Left ventricle myocardium inferior (tissue), 1 donor: ENCODE measurements around the gene PUS7. TPM values are rescaled to one million over a fixed set of nuclear protein-coding genes. Genes with fewer than 3 reads are reported as not detected.
"Not testable (repeated sequence)": the region's sequence is repeated elsewhere in the genome, so short reads cannot be mapped to it uniquely, and the experiment has no call there.

Source experiments
- DNase-seq: peaks from one replicate; pipeline ENCODE4 v3.0.0-alpha.2; 2020
- H3K27ac ChIP-seq: fragments of 200-600 bp; replicated peaks from 2 replicates; pipeline ENCODE4 v1.8.0; 2021
- H3K27me3 ChIP-seq: fragments of 200-600 bp; 2 replicates; pipeline ENCODE4 v1.8.0; 2021; ENCODE audit warnings: low read depth
- H3K36me3 ChIP-seq: fragments of 200-600 bp; 2 replicates; pipeline ENCODE4 v1.8.0; 2021
- H3K4me1 ChIP-seq: fragments of 200-600 bp; 2 replicates; pipeline ENCODE4 v1.8.0; 2021
- H3K4me3 ChIP-seq: fragments of 200-600 bp; 2 replicates; pipeline ENCODE4 v1.8.0; 2021; ENCODE audit warnings: mild to moderate bottlenecking, moderate library complexity
- H3K9me3 ChIP-seq: fragments of 200-600 bp; replicated peaks from 2 replicates; pipeline ENCODE4 v1.8.0; 2021
- CTCF ChIP-seq: fragments of 200-600 bp; IDR thresholded peaks from 2 replicates; pipeline ENCODE4 v1.8.0; 2021; ENCODE audit warnings: antibody characterized with exemption, mild to moderate bottlenecking, borderline replicate concordance
- intact Hi-C: fragments of 100-400 bp; cut with micrococcal nuclease; formaldehyde crosslinking; loops from one replicate; pipeline ENCODE4 v1.11.0; 2022
- total RNA-seq: library from RNA; stranded (reverse); fragmentation: NEBNext Ultra II Directional; extraction: Animal tissue kit (Norgen Biotek cat#: 25700); gene quantifications from one replicate; pipeline ENCODE4 v1.2.1, GENCODE V29; 2021
- donor health status: DM: no; HTN: yes; CAD: no; lungs with severe emphysema.

Gene PUS7
- total RNA-seq, 1 donor from 2014 or later: 4.9 TPM

DNA sequence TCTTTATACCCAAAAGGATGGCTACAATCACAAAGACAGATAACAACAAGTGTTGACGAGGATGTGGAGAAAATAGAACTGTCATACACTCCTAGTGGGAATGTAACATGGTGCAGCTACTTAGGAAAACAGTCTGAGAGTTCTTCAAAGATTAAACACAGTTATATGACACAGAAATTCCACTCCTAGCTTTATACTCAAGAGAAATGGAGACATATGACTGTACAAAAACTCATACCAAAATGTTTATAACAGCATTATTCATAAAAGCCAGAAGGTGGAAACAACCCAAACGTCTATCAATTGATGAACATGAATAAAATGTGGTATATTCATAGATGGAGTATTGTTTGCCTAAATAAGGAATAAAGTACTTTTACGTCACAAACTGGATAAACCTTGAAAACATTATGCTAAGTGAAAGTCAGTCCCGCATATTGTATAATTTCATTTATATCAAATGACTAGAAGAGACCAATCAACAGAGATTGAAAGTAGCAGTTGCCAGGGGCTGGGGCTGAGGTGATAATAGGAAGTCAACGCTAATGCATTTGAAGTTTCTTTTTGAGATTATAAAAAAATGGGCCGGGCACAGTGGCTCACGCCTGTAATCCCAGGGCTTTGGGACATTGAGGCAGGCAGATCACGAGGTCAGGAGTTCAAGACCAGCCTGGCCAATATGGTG is 71.8 kb downstream of the PUS7 start:
- TF ChIP-seq CTCF: no peak
- Histone ChIP-seq H3K27me3 (no peaks in the 10 kb centered on the region), H3K27ac (no peak overlapping the region), H3K9me3 (no peaks in the 10 kb centered on the region), H3K4me1 (no peaks in the 10 kb centered on the region), H3K4me3 (no peak overlapping the region), H3K36me3 (no peaks in the 10 kb centered on the region)
- intact Hi-C loops: no loop called here
- DNase-seq: no peak

DNA sequence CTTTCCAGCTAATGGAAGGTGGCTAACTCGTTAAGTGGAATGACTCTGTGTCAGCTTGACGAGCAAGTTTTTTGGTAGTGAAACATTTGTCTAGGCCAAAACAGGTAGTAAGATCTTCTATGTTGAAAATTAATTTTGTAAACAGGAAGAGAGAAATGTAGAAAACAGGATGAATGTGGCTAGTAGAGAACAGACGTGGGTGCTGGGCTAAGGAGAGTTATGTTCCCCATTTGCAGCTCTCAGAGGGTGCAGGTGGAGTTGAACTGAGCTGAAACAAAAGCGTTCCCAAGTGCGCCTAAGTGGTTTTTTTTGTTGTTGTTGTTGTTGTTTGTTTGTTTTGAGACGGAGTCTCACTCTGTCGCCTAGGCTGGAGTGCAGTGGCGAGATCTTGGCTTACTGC is 73.9 kb downstream of the PUS7 start:
- no peak for TF ChIP-seq CTCF
- Histone ChIP-seq H3K36me3 (no peaks in the 10 kb centered on the region), H3K27ac (no peak overlapping the region), H3K27me3 (no peaks in the 10 kb centered on the region), H3K9me3 (no peaks in the 10 kb centered on the region), H3K4me1 (no peaks in the 10 kb centered on the region), H3K4me3 (no peak overlapping the region)
- intact Hi-C loops: no loop called here
- no peak for DNase-seq

DNA sequence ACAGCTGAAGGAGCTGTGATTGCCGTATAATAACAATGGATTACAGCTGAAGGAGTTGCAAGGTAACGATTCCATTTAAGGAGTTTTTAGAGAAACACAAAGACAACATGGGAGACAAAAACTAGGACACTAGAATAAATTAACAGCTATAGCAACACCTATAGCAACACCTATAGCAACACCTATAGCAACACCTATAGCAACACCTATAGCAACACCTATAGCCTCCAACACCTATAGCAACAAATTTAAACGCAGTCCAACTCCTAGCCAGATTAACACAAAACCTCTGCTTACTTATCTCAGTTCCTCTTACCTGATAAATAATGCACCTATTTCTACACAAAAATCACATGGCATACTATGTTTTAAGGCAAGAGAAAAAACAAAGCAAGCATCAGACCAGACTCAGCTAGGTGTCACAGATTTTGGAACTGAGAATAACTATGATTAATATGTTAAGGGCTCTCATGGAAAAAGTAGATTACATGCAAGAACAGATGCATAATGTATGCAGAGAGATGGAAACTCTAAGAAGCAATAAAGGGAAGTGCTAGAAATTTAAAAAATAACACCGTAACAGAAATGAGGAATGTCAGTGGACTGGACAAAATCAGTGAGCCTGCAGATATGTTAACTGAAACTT is 77.6 kb downstream of the PUS7 start:
- no peak for DNase-seq
- no peak overlapping the region for H3K27ac ChIP-seq
- no peak overlapping the region for H3K4me3 ChIP-seq
- TF ChIP-seq CTCF: no peak
- H3K9me3 ChIP-seq: no peaks in the 10 kb centered on the region
- H3K36me3 ChIP-seq: no peaks in the 10 kb centered on the region
- no peaks in the 10 kb centered on the region for H3K27me3 ChIP-seq
- H3K4me1 ChIP-seq: no peaks in the 10 kb centered on the region
- intact Hi-C loops: no loop called here

- H3K9me3 ChIP-seq, H3K4me3 ChIP-seq, H3K27me3 ChIP-seq, DNase-seq, H3K4me1 ChIP-seq, H3K27ac ChIP-seq, intact Hi-C loops, H3K36me3 ChIP-seq: not testable (repeated sequence)
Observed at GRCh38 chr7:105442214-105442613, 79.9 kb downstream of the PUS7 start.

DNA sequence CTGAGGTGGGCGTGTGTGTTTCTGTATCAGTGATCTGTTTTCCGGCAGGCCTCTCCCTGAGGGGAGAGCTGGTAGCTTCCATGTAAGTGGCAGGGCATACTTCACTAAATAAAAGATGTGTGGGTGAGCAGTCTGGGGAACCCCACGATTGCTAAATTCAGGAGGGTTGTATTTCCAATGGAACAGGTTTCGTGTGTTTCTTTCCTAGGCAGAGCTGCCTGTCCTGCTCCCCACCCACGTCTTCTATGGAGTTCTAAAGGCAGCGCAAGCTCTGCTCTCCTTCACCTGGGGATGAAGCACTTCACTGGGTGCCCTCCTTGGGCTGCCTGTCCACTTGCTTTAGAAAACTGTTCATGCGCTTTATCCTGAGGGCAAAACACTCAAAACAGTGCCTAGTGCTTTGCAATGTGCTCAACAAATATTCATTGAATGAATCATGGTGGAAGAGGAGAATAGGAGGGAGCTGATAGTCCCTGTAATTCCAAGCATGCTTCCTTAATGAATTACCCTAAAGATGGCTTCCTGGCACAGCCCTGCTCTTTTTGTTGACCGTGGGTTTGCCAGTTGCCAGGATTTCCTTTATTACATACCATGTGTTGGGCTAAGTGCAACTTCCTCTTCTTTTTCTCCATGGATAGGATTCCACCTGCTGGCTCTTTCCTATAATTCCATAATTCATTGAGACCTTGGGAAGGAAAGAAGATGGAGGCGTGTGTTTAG is 82.7 kb downstream of the PUS7 start:
- intact Hi-C loops: no loop called here
- no peak for TF ChIP-seq CTCF
- no peak for DNase-seq
- Histone ChIP-seq H3K4me1 (no peaks in the 10 kb centered on the region), H3K9me3 (no peaks in the 10 kb centered on the region), H3K36me3 (no peaks in the 10 kb centered on the region), H3K27me3 (no peaks in the 10 kb centered on the region), H3K27ac (no peak overlapping the region), H3K4me3 (no peak overlapping the region)

- Histone ChIP-seq H3K4me1 (no peaks in the 10 kb centered on the region), H3K27me3 (no peaks in the 10 kb centered on the region), H3K27ac (no peak overlapping the region), H3K9me3 (no peaks in the 10 kb centered on the region), H3K4me3 (no peak overlapping the region), H3K36me3 (no peaks in the 10 kb centered on the region)
- intact Hi-C loops: no loop called here
- no peak for DNase-seq
- TF ChIP-seq CTCF: no peak
Observed at GRCh38 chr7:105438847-105439173, 83.3 kb downstream of the PUS7 start.
